SU-DHL-6 (cell line): Measurements from ENCODE around the gene ZNF629.

ENCODE experiments used
- H2AFZ ChIP-seq: fragments of 200-600 bp; sonication (generic); 2 replicates; pipeline ENCODE4 v1.6.1; 2014; ENCODE audit warnings: low read depth, mild to moderate bottlenecking, moderate library complexity, mixed read lengths, antibody characterized with exemption, low read length; ENCODE audit not compliant: severe bottlenecking
- H3F3A ChIP-seq: fragments of 200-600 bp; shearing (Covaris generic); 2 replicates; pipeline ENCODE4 v1.6.0; 2016; ENCODE audit warnings: antibody characterized with exemption, mild to moderate bottlenecking; ENCODE audit not compliant: insufficient read depth
- H3K27ac ChIP-seq: fragments of 200-600 bp; sonication (generic); 2 replicates; pipeline ENCODE4 v1.5.1; 2016; ENCODE audit warnings: low read depth, mild to moderate bottlenecking, low read length, moderate library complexity, mixed read lengths
- H3K27me3 ChIP-seq: fragments of 200-600 bp; sonication (generic), shearing (Covaris generic); 2 replicates; pipeline ENCODE4 v1.6.0; 2014; ENCODE audit warnings: mild to moderate bottlenecking, low read length
- H3K36me3 ChIP-seq: fragments of 200-600 bp; sonication (generic); 2 replicates; pipeline ENCODE4 v1.6.1; 2014; ENCODE audit warnings: mild to moderate bottlenecking, low read length, mixed read lengths
- H3K4me2 ChIP-seq: fragments of 300-600, 200-600 bp; shearing (Covaris generic), sonication (generic); 2 replicates; pipeline ENCODE4 v1.6.0; 2014; ENCODE audit warnings: low read length, low read depth, mild to moderate bottlenecking; ENCODE audit not compliant: poor library complexity, severe bottlenecking
- H3K4me3 ChIP-seq: fragments of 200-600 bp; sonication (generic); 2 replicates; pipeline ENCODE4 v1.5.1; 2014; ENCODE audit warnings: antibody characterized with exemption, low read length, mild to moderate bottlenecking, mixed read lengths; ENCODE audit not compliant: insufficient read depth, poor library complexity, severe bottlenecking
- H3K79me2 ChIP-seq: fragments of 200-600 bp; sonication (generic); 2 replicates; pipeline ENCODE4 v1.6.1; 2014; ENCODE audit warnings: mild to moderate bottlenecking, low read length, moderate library complexity; ENCODE audit not compliant: insufficient read depth
- H3K9ac ChIP-seq: fragments of 200-600 bp; sonication (generic); 2 replicates; pipeline ENCODE4 v1.7.0; 2014; ENCODE audit warnings: mild to moderate bottlenecking, low read length
- H3K9me2 ChIP-seq: fragments of 200-600 bp; sonication (generic); replicated peaks from 2 replicates; pipeline ENCODE4 v1.6.1; 2014; ENCODE audit warnings: low read length; ENCODE audit not compliant: insufficient read depth
- H3K9me3 ChIP-seq: fragments of 200-600 bp; sonication (generic); 2 replicates; pipeline ENCODE4 v1.6.1; 2014; ENCODE audit warnings: low read length, mixed read lengths; ENCODE audit not compliant: insufficient read depth
- H4K20me1 ChIP-seq: fragments of 200-600 bp; sonication (generic); 2 replicates; pipeline ENCODE4 v1.6.1; 2014; ENCODE audit warnings: low read depth, mild to moderate bottlenecking, antibody characterized with exemption, low read length, moderate library complexity, mixed read lengths
- EZH2phosphoT487 ChIP-seq: fragments of 200-600 bp; sonication (generic), shearing (Covaris generic); conservative IDR thresholded peaks from 2 replicates; pipeline ENCODE4 v1.6.1; 2018; ENCODE audit warnings: mild to moderate bottlenecking, antibody characterized with exemption, low read length, moderate library complexity, mixed read lengths
- TF ChIP-seq, protein P1 (sequence below): fragments of 200-600 bp; sonication (generic); IDR thresholded peaks from one replicate; pipeline ENCODE4 v1.5.1; 2017; ENCODE audit warnings: antibody characterized with exemption, mild to moderate bottlenecking, low read length, moderate library complexity; ENCODE audit not compliant: insufficient read depth, poor library complexity, severe bottlenecking

The ZNF629 gene

DNA sequence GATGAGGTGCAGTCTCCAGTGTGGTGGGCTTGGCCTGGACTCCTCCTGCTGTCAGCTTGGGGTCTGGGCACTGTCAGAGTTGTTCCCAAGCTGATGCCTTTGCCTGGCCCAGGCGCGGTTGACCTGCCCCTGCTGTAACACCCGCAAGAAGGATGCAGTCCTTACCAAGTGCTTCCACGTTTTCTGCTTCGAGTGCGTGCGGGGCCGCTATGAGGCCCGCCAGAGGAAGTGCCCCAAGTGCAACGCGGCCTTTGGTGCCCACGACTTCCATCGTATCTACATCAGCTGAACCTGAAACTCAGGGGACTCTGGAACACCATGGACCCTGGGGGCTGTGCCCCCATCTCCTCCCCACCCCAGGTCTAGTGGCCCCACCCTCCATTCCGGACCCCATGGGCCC is 13.2 kb downstream of the ZNF629 start:
- Histone ChIP-seq H2AFZ (no peak overlapping the region), H3K9me2 (no peaks in the 10 kb centered on the region), H3F3A (no peaks in the 10 kb centered on the region), H4K20me1 (no peaks in the 10 kb centered on the region), H3K79me2 (no peaks in the 10 kb centered on the region), H3K4me2 (no peak overlapping the region), H3K9ac (no peak overlapping the region), H3K27ac (no peak overlapping the region), H3K9me3 (no peaks in the 10 kb centered on the region), H3K4me3 (no peak overlapping the region), H3K27me3 (no peaks in the 10 kb centered on the region), H3K36me3 (no peaks in the 10 kb centered on the region)
- TF ChIP-seq, protein P1, sequence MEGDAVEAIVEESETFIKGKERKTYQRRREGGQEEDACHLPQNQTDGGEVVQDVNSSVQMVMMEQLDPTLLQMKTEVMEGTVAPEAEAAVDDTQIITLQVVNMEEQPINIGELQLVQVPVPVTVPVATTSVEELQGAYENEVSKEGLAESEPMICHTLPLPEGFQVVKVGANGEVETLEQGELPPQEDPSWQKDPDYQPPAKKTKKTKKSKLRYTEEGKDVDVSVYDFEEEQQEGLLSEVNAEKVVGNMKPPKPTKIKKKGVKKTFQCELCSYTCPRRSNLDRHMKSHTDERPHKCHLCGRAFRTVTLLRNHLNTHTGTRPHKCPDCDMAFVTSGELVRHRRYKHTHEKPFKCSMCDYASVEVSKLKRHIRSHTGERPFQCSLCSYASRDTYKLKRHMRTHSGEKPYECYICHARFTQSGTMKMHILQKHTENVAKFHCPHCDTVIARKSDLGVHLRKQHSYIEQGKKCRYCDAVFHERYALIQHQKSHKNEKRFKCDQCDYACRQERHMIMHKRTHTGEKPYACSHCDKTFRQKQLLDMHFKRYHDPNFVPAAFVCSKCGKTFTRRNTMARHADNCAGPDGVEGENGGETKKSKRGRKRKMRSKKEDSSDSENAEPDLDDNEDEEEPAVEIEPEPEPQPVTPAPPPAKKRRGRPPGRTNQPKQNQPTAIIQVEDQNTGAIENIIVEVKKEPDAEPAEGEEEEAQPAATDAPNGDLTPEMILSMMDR, result no peak
- no peak for TF ChIP-seq EZH2phosphoT487

GRCh38 chr16:30771726-30772125 is 15.3 kb downstream of the ZNF629 start:
- Histone ChIP-seq H3K79me2 (no peaks in the 10 kb centered on the region), H3K36me3 (no peaks in the 10 kb centered on the region), H3K27ac (no peak overlapping the region), H4K20me1 (no peaks in the 10 kb centered on the region), H3F3A (no peaks in the 10 kb centered on the region), H3K9ac (no peak overlapping the region), H3K9me3 (no peaks in the 10 kb centered on the region), H3K27me3 (no peaks in the 10 kb centered on the region), H3K4me3 (no peak overlapping the region), H2AFZ (no peak overlapping the region), H3K9me2 (no peaks in the 10 kb centered on the region), H3K4me2 (no peak overlapping the region)
- TF ChIP-seq EZH2phosphoT487, result no peak
- TF ChIP-seq, protein P1, result no peak

DNA sequence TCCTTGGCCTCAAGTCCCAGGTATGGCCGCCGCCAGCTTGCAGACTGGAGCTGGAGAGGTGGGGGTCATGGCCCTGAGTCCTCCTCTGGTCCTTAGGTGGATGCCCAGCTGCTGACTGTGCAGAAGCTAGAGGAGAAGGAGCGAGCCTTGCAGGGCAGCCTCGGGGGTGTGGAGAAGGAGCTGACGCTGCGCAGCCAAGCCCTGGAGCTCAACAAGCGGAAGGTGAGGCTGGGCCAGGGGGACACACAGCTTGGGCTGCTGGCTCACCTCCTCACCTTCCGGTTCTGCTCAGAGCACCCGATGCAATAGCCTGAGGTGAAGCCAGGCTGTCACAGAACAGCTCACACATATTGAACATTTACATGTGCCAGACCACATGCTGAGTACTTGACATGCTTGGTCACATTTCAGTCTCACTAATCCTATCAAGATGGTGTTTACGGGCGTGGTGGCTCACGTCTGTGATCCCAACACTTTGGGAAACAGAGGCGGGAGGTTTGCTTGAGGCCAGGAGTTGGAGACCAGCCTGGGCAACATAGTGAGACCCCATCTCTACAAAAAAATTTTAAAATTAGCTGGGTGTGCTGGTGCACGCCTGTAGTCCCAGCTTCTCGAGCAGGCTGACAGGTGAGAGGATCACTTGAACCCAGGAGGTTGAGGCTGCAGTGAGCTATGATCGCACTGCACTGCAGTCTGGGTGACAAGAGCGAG is 17.5 kb downstream of the ZNF629 start:
- H2AFZ ChIP-seq, result no peak overlapping the region
- TF ChIP-seq, protein P1, result no peak
- no peak for TF ChIP-seq EZH2phosphoT487
- H3K4me2 ChIP-seq, result no peak overlapping the region
- no peaks in the 10 kb centered on the region for H3K27me3 ChIP-seq
- no peaks in the 10 kb centered on the region for H3K9me2 ChIP-seq
- H4K20me1 ChIP-seq, result no peaks in the 10 kb centered on the region
- no peak overlapping the region for H3K4me3 ChIP-seq
- H3F3A ChIP-seq, result no peaks in the 10 kb centered on the region
- no peak overlapping the region for H3K27ac ChIP-seq
- H3K9ac ChIP-seq, result no peak overlapping the region
- H3K9me3 ChIP-seq, result no peaks in the 10 kb centered on the region
- H3K36me3 ChIP-seq, result no peaks in the 10 kb centered on the region
- H3K79me2 ChIP-seq, result no peaks in the 10 kb centered on the region
